PC-9 (cell line): ENCODE results near the gene RIPOR2.

Experiments used
- EZH2 ChIP-seq: fragments of 200-600 bp; sonication (generic); IDR thresholded peaks from 2 replicates; pipeline ENCODE4 v1.8.0; 2017; ENCODE audit warnings: antibody characterized with exemption, low read depth
- TF ChIP-seq, protein P1 (sequence below): fragments of 200-600 bp; sonication (generic); conservative IDR thresholded peaks from 2 replicates; pipeline ENCODE4 v1.6.1; 2017; ENCODE audit warnings: mixed run types, antibody characterized with exemption, mild to moderate bottlenecking, moderate library complexity

DNA sequence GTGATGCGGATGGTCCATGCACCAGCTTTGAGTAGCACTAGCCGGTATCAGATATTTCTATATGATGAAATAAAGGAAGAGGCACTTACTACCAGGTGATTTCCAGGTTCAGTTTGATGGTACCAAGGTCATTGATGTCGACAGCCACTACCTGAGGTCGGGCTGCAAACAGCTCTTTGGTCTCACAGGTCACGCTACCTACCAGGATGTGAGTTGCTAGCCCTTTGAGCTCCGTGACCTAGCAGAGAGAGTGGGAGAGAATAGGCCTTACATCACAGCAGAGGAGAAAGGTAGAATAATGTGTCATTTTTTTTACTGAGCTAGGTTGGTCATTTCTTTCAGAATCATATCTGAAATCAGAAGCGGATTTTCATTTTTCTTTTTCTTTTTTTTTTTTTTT, 86.0 kb downstream of the RIPOR2 start:
- TF ChIP-seq, protein P1, sequence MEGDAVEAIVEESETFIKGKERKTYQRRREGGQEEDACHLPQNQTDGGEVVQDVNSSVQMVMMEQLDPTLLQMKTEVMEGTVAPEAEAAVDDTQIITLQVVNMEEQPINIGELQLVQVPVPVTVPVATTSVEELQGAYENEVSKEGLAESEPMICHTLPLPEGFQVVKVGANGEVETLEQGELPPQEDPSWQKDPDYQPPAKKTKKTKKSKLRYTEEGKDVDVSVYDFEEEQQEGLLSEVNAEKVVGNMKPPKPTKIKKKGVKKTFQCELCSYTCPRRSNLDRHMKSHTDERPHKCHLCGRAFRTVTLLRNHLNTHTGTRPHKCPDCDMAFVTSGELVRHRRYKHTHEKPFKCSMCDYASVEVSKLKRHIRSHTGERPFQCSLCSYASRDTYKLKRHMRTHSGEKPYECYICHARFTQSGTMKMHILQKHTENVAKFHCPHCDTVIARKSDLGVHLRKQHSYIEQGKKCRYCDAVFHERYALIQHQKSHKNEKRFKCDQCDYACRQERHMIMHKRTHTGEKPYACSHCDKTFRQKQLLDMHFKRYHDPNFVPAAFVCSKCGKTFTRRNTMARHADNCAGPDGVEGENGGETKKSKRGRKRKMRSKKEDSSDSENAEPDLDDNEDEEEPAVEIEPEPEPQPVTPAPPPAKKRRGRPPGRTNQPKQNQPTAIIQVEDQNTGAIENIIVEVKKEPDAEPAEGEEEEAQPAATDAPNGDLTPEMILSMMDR = no peak
- TF ChIP-seq EZH2 = no peak
